LNCAP (cell line): ENCODE results near the gene PPP1R13B.

Experiments
- CTCF ChIP-seq: fragments of 450-650 bp; IDR thresholded peaks from 2 replicates; pipeline ENCODE4 v1.5.1; 2017; ENCODE audit warnings: mild to moderate bottlenecking

The PPP1R13B gene

GRCh38 chr14:103803661-103804060, 43.7 kb downstream of the PPP1R13B start:
- TF ChIP-seq CTCF: no peak

GRCh38 chr14:103802356-103802755, 45.0 kb downstream of the PPP1R13B start:
- TF ChIP-seq CTCF: no peak

- no peak for TF ChIP-seq CTCF
Measured at GRCh38 chr14:103801459-103801858, 45.9 kb downstream of the PPP1R13B start.

- TF ChIP-seq CTCF: no peak
Measured at GRCh38 chr14:103788086-103788485, 59.3 kb downstream of the PPP1R13B start.

DNA sequence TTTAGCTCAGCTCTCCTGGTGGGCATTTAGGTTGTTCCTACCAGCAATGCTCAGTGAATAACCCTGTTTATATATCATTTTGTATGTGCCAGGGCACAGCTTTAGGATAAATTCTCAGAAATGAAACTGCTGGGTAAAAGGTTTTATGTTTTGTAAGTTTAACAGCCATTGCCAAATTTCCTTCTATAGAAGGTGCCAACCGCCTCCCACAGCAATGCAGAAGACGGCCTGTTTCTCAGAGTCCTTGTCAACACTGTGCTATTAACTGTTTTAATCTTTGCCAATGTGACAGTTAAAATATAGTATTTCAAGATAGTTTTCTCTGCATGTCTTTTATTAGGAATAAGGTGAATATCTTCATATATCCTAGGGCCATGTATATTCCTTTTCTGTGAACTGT, 65.0 kb downstream of the PPP1R13B start:
- TF ChIP-seq CTCF: no peak

DNA sequence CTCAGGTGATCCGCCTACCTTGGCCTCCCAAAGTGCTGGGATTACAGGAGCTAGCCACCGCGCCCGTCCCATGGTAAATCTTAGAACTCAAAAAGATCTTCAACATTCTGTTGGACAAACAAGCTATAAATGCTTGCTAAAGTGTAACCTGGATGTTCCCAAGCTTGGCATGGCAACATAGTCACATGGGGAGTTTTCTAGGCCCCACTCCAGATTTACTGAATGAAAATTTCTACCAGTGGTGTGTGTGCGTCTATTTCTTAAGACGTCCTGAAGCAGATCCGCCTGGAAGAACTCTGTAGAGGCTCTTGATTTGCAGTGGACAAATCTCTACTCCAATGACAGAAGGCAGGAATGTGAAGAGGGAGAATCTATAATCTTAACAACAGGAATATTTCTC, 71.9 kb downstream of the PPP1R13B start:
- no peak for TF ChIP-seq CTCF

DNA sequence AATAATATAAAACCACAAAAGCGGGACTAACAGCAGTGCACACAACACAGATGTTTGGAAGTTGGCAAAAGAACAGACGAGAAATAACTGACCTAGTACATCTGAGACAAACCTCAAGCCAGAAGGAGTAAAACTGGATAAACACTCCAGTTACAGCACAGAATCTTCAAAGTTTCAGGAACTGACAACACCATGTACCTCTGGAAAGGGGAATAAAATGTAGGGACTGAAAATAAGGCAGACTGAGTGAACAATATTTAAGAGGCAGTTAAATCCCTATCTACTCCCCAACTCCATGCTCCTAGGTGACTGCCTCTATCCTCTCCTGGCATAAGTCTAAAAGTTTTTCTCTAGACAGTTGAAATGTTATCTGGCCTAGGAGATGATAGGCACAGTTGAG, 73.9 kb downstream of the PPP1R13B start:
- no peak for TF ChIP-seq CTCF

- no peak for TF ChIP-seq CTCF
Measured at GRCh38 chr14:103772078-103772712, 75.2 kb downstream of the PPP1R13B start.
